CD14-positive monocyte (primary cell): ENCODE results near the gene VPS13A. TPM values are rescaled to one million over a fixed set of nuclear protein-coding genes. Genes with fewer than 3 reads are reported as not detected.

Experiments used
- DNase-seq, 3 donors: peaks; one replicate each; pipeline ENCODE4 v3.0.0-alpha.2; 2011 to 2022
- H2AFZ ChIP-seq: 2 replicates; pipeline ENCODE4 v1.6.0; 2012; ENCODE audit warnings: mild to moderate bottlenecking, low read depth, low read length, inconsistent platforms; ENCODE audit not compliant: insufficient read depth, poor library complexity, severe bottlenecking
- H3K27ac ChIP-seq, 2 donors: 1 replicate in 1 of 2; 2 replicates in 1 of 2; pipeline ENCODE4 v1.5.1; 2012 to 2013; ENCODE audit warnings: low read length in 2 of 2, control low read depth in 1 of 2, inconsistent platforms in 1 of 2, low read depth in 1 of 2, mild to moderate bottlenecking in 1 of 2
- H3K27me3 ChIP-seq, 2 donors: one replicate each; pipeline versions ENCODE4 v1.6.0 to v1.6.1; 2011 to 2013; ENCODE audit warnings: low read length in 2 of 2; ENCODE audit not compliant: control insufficient read depth in 2 of 2, insufficient read depth in 2 of 2
- H3K36me3 ChIP-seq, 2 donors: replicated peaks in 1 of 2; 1 replicate in 1 of 2; 2 replicates in 1 of 2; pipeline versions ENCODE4 v1.5.1 to v1.6.1; 2012 to 2013; ENCODE audit warnings: low read length in 2 of 2, control low read depth in 1 of 2, inconsistent platforms in 1 of 2, mild to moderate bottlenecking in 1 of 2; ENCODE audit not compliant: insufficient read depth in 2 of 2, control insufficient read depth in 1 of 2
- H3K4me1 ChIP-seq, 2 donors: 1 replicate in 1 of 2; 2 replicates in 1 of 2; pipeline versions ENCODE4 v1.5.1 to v1.6.1; 2012 to 2013; ENCODE audit warnings: low read length in 2 of 2, control low read depth in 1 of 2, inconsistent platforms in 1 of 2, mild to moderate bottlenecking in 1 of 2, moderate library complexity in 1 of 2; ENCODE audit not compliant: insufficient read depth in 2 of 2, control insufficient read depth in 1 of 2
- H3K4me2 ChIP-seq: replicated peaks from 2 replicates; pipeline ENCODE3; 2012; ENCODE audit warnings: low read length, moderate library complexity, mild to moderate bottlenecking; ENCODE audit not compliant: poor library complexity, severe bottlenecking; ENCODE audit errors: extremely low read depth
- H3K4me3 ChIP-seq, 3 experiments: fragments of 200-600 bp in 1 of 3; sonication (generic) in 1 of 3; replicated peaks in 1 of 3; 1 replicate in 2 of 3; 2 replicates in 1 of 3; pipeline ENCODE4 v1.5.1; 2011 to 2013; ENCODE audit warnings: low read length in 3 of 3, mild to moderate bottlenecking in 3 of 3, control low read depth in 2 of 3, low read depth in 2 of 3, inconsistent platforms in 1 of 3, moderate library complexity in 1 of 3
- H3K79me2 ChIP-seq: 2 replicates; pipeline ENCODE4 v1.6.0; 2012; ENCODE audit warnings: mild to moderate bottlenecking, control low read depth, inconsistent platforms, low read length, moderate library complexity; ENCODE audit not compliant: insufficient read depth
- H3K9ac ChIP-seq: 2 replicates; pipeline ENCODE4 v1.6.0; 2017; ENCODE audit warnings: low read length, mild to moderate bottlenecking; ENCODE audit not compliant: insufficient read depth, poor library complexity, severe bottlenecking
- H3K9me3 ChIP-seq, 2 donors: replicated peaks in 1 of 2; 1 replicate in 1 of 2; 2 replicates in 1 of 2; pipeline versions ENCODE4 v1.5.1 to v1.6.1; 2012 to 2013; ENCODE audit warnings: low read length in 2 of 2, control low read depth in 1 of 2; ENCODE audit not compliant: control insufficient read depth in 1 of 2, insufficient read depth in 1 of 2
- H4K20me1 ChIP-seq: 2 replicates; pipeline ENCODE4 v1.6.0; 2012; ENCODE audit warnings: mild to moderate bottlenecking, low read length, control low read depth, moderate library complexity; ENCODE audit not compliant: insufficient read depth
- H3K27ac Mint-ChIP-seq, 7 donors: one replicate each; pipeline ENCODE4 v1.8.0; 2020; ENCODE audit warnings: mild to moderate bottlenecking in 7 of 7, mixed read lengths in 7 of 7, moderate library complexity in 6 of 7, inconsistent platforms in 2 of 7
- H3K27me3 Mint-ChIP-seq, 3 donors: one replicate each; pipeline ENCODE4 v1.8.0; 2021 to 2022; ENCODE audit warnings: low read depth in 3 of 3, mild to moderate bottlenecking in 3 of 3, mixed read lengths in 3 of 3, moderate library complexity in 3 of 3, inconsistent platforms in 1 of 3
- H3K36me3 Mint-ChIP-seq, 2 donors: one replicate each; pipeline ENCODE4 v1.8.0; 2020; ENCODE audit warnings: mixed read lengths in 2 of 2, inconsistent platforms in 1 of 2, mild to moderate bottlenecking in 1 of 2
- H3K4me1 Mint-ChIP-seq: one replicate; pipeline ENCODE4 v1.8.0; 2020; ENCODE audit warnings: mild to moderate bottlenecking, mixed read lengths
- H3K4me3 Mint-ChIP-seq, 2 donors: one replicate each; pipeline ENCODE4 v1.8.0; 2020; ENCODE audit warnings: mild to moderate bottlenecking in 2 of 2, mixed read lengths in 2 of 2, moderate library complexity in 1 of 2
- H3K9me3 Mint-ChIP-seq, 7 donors: one replicate each; pipeline ENCODE4 v1.8.0; 2020 to 2022; ENCODE audit warnings: mixed read lengths in 7 of 7, mild to moderate bottlenecking in 6 of 7, moderate library complexity in 6 of 7, inconsistent platforms in 2 of 7
- CTCF ChIP-seq: fragments of 200-600 bp; IDR thresholded peaks from one replicate; pipeline ENCODE4 v1.8.0; 2022; ENCODE audit warnings: antibody characterized with exemption, mild to moderate bottlenecking
- WGBS: methylation state at CpG from one replicate; pipeline ENCODE4 v1.1.5; 2013; ENCODE audit warnings: missing lambda C conversion rate; ENCODE audit not compliant: insufficient coverage; 5-methylcytosine and 5-hydroxymethylcytosine counted together
- intact Hi-C, 2 donors: fragments of 100-400 bp; cut with micrococcal nuclease; formaldehyde crosslinking; loops; one replicate each; pipeline versions ENCODE4 v1.15.0 to v1.15.1; 2023
- polyA plus RNA-seq, 3 donors: library from polyadenylated mRNA; depleted of rRNA in 1 of 3; unstranded in 2 of 3; stranded (reverse) in 1 of 3; fragments of 300-500 nt in 2 of 3; fragments of >200 nt in 1 of 3; fragmentation: Illumina TruSeq in 2 of 3; gene quantifications; 1 replicate in 2 of 3; 2 replicates in 1 of 3; pipeline ENCODE4 v1.2.3, GENCODE V29; 2012 to 2021

The VPS13A gene
- polyA plus RNA-seq, 3 donors: 0.27 to 1.8 (median 1.1) TPM

- H3K4me2 ChIP-seq: no peak overlapping the region
- Mint-ChIP-seq H3K36me3 (peaks cover 0 to 2% of the 10 kb centered on the region in 2 donors), H3K9me3 (no peaks in the 10 kb centered on the region), H3K27ac (no peak overlapping the region), H3K4me1 (peaks cover 24% of the 10 kb centered on the region), H3K4me3 (peak overlapping the region in 1 of 2 donors; percentile 13), H3K27me3 (peaks cover 2 to 22% (median 11%) of the 10 kb centered on the region in 3 donors)
- no peak overlapping the region for H3K9ac ChIP-seq
- H3K4me3 ChIP-seq: no peak overlapping the region
- H3K9me3 ChIP-seq: no peaks in the 10 kb centered on the region
- H3K27ac ChIP-seq: no peak overlapping the region
- no peak for DNase-seq
- intact Hi-C loops: no loop called here
- no peaks in the 10 kb centered on the region for H3K36me3 ChIP-seq
- H2AFZ ChIP-seq: no peak overlapping the region
- H3K4me1 ChIP-seq: peaks cover 20 to 25% of the 10 kb centered on the region in 2 donors
- H3K27me3 ChIP-seq: peaks cover 4 to 19% of the 10 kb centered on the region in 2 donors
- no peaks in the 10 kb centered on the region for H4K20me1 ChIP-seq
- WGBS: 100% methylated on average over 2 of the region's 4 CpGs
- H3K79me2 ChIP-seq: peaks cover 7% of the 10 kb centered on the region
- TF ChIP-seq CTCF: no peak
Observed at GRCh38 chr9:77176106-77176505, 1.2 kb upstream of the VPS13A start.

- H3K4me2 ChIP-seq: peak overlapping the region; percentile 83
- no peaks in the 10 kb centered on the region for H3K9me3 ChIP-seq
- peak overlapping the region; percentile 75 for H3K9ac ChIP-seq
- 6% methylated on average over 3 of the region's 10 CpGs for WGBS
- H3K36me3 Mint-ChIP-seq: peaks cover 0 to 2% of the 10 kb centered on the region in 2 donors
- peaks cover 24% of the 10 kb centered on the region for H3K4me1 Mint-ChIP-seq
- no peaks in the 10 kb centered on the region for H4K20me1 ChIP-seq
- peak overlapping the region; percentile 41 to 83 (median 83) for H3K4me3 ChIP-seq
- no peak for DNase-seq
- H3K27me3 ChIP-seq: peaks cover 4 to 19% of the 10 kb centered on the region in 2 donors
- H3K36me3 ChIP-seq: no peaks in the 10 kb centered on the region
- intact Hi-C loops: no loop called here
- H3K79me2 ChIP-seq: peaks cover 10% of the 10 kb centered on the region
- H3K4me1 ChIP-seq: peaks cover 20 to 25% of the 10 kb centered on the region in 2 donors
- peak overlapping the region in 3 of 7 donors; percentile 18 to 75 (median 25) for H3K27ac Mint-ChIP-seq
- no peaks in the 10 kb centered on the region for H3K9me3 Mint-ChIP-seq
- no peak overlapping the region for H3K27ac ChIP-seq
- no peak for TF ChIP-seq CTCF
- H3K27me3 Mint-ChIP-seq: peaks cover 2 to 22% (median 11%) of the 10 kb centered on the region in 3 donors
- H3K4me3 Mint-ChIP-seq: peak overlapping the region; percentile 93 to 95
- peak overlapping the region; percentile 94 for H2AFZ ChIP-seq
Observed at GRCh38 chr9:77176686-77177142, 620 bp upstream of the VPS13A start.
